NCI-H748 treated with DMSO at 0.1 percent for 48 hours (cell line): ENCODE data around the gene NECTIN4.
"Not testable (repeated sequence)": the region's sequence is repeated elsewhere in the genome, so short reads cannot be mapped to it uniquely, and the experiment has no call there.

Source experiments
- DNase-seq: peaks from one replicate; lab custom pipeline; 2025; lab: John Stamatoyannopoulos, UW

NECTIN4 gene

GRCh38 chr1:161054232-161054631 lies 35.1 kb downstream of the NECTIN4 start:
- no peak for DNase-seq

- DNase-seq: no peak
These were observed 36.5 kb downstream of the NECTIN4 start for GRCh38 chr1:161052899-161053298.

- no peak for DNase-seq
These were observed 38.1 kb downstream of the NECTIN4 start for GRCh38 chr1:161051219-161051618.

GRCh38 chr1:161048949-161049722 lies 40.2 kb downstream of the NECTIN4 start:
- no peak for DNase-seq

GRCh38 chr1:161047436-161048420 lies 41.6 kb downstream of the NECTIN4 start:
- no peak for DNase-seq

- DNase-seq: no peak
These were observed 42.6 kb downstream of the NECTIN4 start for GRCh38 chr1:161046605-161047228.

GRCh38 chr1:161045736-161046604 lies 43.4 kb downstream of the NECTIN4 start, which contains the start of gene USF1:
Gene USF1 (minus strand): TSS chr1:161045977. CDS start chr1:161043275, 2,702 bp downstream.
- DNase-seq: peak; percentile 93

- peak; percentile 28 for DNase-seq
These were observed 44.2 kb downstream of the NECTIN4 start for GRCh38 chr1:161044908-161045735.

- DNase-seq: no peak
These were observed 44.8 kb downstream of the NECTIN4 start for GRCh38 chr1:161044535-161044907.

- DNase-seq: no peak
These were observed 49.8 kb downstream of the NECTIN4 start for GRCh38 chr1:161039546-161039945.

GRCh38 chr1:161039154-161039545 lies 50.2 kb downstream of the NECTIN4 start:
- DNase-seq: no peak

- DNase-seq: peak; percentile 68
These were observed 50.7 kb downstream of the NECTIN4 start, which contains the start of gene TSTD1 for GRCh38 chr1:161038523-161039153. Gene TSTD1 (minus strand): TSS chr1:161038964. CDS start chr1:161038889, 75 bp downstream.

GRCh38 chr1:161037661-161038522 lies 51.5 kb downstream of the NECTIN4 start:
- peak; percentile 15 for DNase-seq

GRCh38 chr1:161033751-161034150 lies 55.6 kb downstream of the NECTIN4 start:
- DNase-seq: no peak

GRCh38 chr1:161032409-161032808 lies 56.9 kb downstream of the NECTIN4 start:
- DNase-seq: no peak

GRCh38 chr1:161031874-161032273 lies 57.5 kb downstream of the NECTIN4 start:
- DNase-seq: no peak

- DNase-seq: not testable (repeated sequence)
These were observed 59.9 kb downstream of the NECTIN4 start for GRCh38 chr1:161029466-161029865.

- not testable (repeated sequence) for DNase-seq
These were observed 62.4 kb downstream of the NECTIN4 start for GRCh38 chr1:161026954-161027353.

- not testable (repeated sequence) for DNase-seq
These were observed 66.9 kb downstream of the NECTIN4 start for GRCh38 chr1:161022432-161022831.
